ENCODE measurements around the gene RAD51B.

The RAD51B gene

DNA sequence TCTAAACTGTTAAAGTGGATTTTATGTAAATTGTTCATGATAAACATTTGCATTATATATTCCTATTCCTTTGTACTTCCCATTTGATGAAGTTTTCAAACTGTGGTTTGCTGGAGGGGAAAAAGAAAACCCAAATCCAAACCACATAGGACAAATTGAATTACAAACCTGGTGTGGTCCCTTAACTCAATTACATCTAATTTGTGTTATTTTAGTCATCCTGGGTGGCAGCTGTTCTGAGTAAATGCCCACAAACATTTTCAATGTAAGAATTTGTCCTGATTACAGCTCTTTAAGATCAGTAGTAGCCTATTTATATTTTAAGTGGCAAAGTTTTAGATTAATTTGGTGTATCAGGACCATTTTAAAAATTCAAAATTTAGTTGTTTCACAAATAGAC is 153.9 kb downstream of the RAD51B start:
- Mint-ChIP-seq H3K27ac (peak overlapping the region in 1 of 3 experiments; percentile 59), H3K4me1 (peaks cover 57% of the 10 kb centered on the region), H3K27me3 (ENCODE audit: low read depth) (no peaks in the 10 kb centered on the region), H3K4me3 (no peak overlapping the region), H3K36me3 (ENCODE audit: low read depth) (peaks cover 12% of the 10 kb centered on the region), H3K9me3 (peaks cover 4% of the 10 kb centered on the region)
- TF ChIP-seq, protein P1, sequence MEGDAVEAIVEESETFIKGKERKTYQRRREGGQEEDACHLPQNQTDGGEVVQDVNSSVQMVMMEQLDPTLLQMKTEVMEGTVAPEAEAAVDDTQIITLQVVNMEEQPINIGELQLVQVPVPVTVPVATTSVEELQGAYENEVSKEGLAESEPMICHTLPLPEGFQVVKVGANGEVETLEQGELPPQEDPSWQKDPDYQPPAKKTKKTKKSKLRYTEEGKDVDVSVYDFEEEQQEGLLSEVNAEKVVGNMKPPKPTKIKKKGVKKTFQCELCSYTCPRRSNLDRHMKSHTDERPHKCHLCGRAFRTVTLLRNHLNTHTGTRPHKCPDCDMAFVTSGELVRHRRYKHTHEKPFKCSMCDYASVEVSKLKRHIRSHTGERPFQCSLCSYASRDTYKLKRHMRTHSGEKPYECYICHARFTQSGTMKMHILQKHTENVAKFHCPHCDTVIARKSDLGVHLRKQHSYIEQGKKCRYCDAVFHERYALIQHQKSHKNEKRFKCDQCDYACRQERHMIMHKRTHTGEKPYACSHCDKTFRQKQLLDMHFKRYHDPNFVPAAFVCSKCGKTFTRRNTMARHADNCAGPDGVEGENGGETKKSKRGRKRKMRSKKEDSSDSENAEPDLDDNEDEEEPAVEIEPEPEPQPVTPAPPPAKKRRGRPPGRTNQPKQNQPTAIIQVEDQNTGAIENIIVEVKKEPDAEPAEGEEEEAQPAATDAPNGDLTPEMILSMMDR (IDR thresholded peaks at IDR 0.05; ENCODE audit: unreplicated experiment in 3 of 3) = no peak

DNA sequence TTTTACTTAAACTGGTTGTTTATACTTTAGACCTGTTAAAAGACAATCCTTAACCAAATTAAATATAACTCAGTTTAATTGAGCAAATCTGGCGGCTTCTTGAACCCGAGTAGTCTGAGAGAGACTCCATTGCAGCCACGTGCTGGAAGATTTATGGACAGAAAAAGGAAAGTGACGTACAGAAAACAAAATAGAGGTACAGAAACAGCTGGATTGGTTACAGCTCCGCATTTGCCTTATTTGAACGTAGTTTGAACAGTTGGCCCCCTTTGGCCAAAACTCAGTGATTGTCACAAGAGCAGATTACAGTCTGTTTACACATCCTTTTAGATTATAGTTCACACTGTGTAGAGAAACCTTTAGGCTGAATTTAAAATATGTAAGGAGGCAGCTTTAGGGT is 155.9 kb downstream of the RAD51B start:
- H3K9me3 Mint-ChIP-seq = no peaks in the 10 kb centered on the region
- H3K4me3 Mint-ChIP-seq = no peak overlapping the region
- peaks cover 3% of the 10 kb centered on the region for H3K36me3 Mint-ChIP-seq (ENCODE audit: low read depth)
- no peaks in the 10 kb centered on the region for H3K27me3 Mint-ChIP-seq (ENCODE audit: low read depth)
- H3K4me1 Mint-ChIP-seq = peaks cover 65% of the 10 kb centered on the region
- TF ChIP-seq, protein P1 (IDR thresholded peaks at IDR 0.05; ENCODE audit: unreplicated experiment in 3 of 3) = no peak
- H3K27ac Mint-ChIP-seq = peak overlapping the region; percentile 7 to 54 (median 15)

DNA sequence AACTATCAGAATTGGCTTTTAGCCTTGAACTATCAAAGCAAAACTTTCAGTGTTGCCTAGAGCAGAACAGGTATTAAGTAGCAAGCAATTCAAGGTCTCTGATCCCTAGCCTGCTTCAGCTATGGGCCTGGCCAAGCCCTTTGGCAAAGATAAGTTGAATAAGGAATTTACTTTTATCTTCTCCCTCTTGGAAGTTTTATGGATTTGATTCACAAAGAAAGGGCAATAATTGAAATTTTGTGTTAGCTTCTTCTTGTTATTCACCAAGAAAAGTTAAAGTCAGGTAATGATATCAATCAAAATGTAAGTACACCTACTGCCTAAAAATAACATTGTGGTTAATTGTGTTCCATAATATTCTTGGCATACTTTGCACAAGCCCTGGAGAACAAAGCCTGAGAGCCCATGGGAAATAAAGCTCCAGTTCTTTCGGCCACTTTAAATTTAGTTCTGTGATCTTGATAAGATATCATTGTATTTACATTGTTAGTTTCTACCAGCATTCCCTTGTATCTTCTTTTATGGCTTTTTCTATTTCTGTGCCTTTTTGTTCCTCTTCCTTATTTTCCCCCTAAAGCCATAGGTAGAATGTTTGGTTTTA is 158.0 kb downstream of the RAD51B start:
- H3K27ac Mint-ChIP-seq = peak overlapping the region; percentile 65 to 96 (median 94)
- TF ChIP-seq, protein P1 (IDR thresholded peaks at IDR 0.05; ENCODE audit: unreplicated experiment in 3 of 3) = no peak
- peak overlapping the region in 1 of 3 experiments; percentile 19 for H3K4me3 Mint-ChIP-seq
- H3K9me3 Mint-ChIP-seq = no peaks in the 10 kb centered on the region
- H3K4me1 Mint-ChIP-seq = peaks cover 55% of the 10 kb centered on the region
- H3K27me3 Mint-ChIP-seq (ENCODE audit: low read depth) = no peaks in the 10 kb centered on the region
- peaks cover 3% of the 10 kb centered on the region for H3K36me3 Mint-ChIP-seq (ENCODE audit: low read depth)

DNA sequence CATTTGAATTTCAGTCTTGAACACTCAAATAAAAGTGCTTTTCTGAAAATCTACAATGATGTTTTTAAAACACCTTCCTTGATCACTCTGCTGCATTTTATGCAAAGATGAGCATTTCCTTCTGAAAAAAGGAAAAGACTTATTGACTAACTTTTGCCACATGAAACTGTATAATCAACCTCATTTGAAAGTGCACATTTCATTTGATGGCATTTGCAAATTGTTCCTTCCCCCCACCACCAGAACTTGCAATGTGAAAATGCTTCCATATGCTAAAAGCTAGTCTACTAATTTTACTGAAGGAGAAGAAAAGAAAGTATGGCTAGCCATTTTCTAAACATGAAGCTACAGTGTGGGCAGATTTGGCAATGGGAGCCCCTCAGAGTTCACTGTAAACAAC is 159.2 kb downstream of the RAD51B start:
- peaks cover 57% of the 10 kb centered on the region for H3K4me1 Mint-ChIP-seq
- TF ChIP-seq, protein P1 (IDR thresholded peaks at IDR 0.05; ENCODE audit: unreplicated experiment in 3 of 3) = no peak
- H3K36me3 Mint-ChIP-seq (ENCODE audit: low read depth) = peaks cover 3% of the 10 kb centered on the region
- no peak overlapping the region for H3K4me3 Mint-ChIP-seq
- H3K9me3 Mint-ChIP-seq = no peaks in the 10 kb centered on the region
- peak overlapping the region; percentile 60 to 96 (median 75) for H3K27ac Mint-ChIP-seq
- no peaks in the 10 kb centered on the region for H3K27me3 Mint-ChIP-seq (ENCODE audit: low read depth)

DNA sequence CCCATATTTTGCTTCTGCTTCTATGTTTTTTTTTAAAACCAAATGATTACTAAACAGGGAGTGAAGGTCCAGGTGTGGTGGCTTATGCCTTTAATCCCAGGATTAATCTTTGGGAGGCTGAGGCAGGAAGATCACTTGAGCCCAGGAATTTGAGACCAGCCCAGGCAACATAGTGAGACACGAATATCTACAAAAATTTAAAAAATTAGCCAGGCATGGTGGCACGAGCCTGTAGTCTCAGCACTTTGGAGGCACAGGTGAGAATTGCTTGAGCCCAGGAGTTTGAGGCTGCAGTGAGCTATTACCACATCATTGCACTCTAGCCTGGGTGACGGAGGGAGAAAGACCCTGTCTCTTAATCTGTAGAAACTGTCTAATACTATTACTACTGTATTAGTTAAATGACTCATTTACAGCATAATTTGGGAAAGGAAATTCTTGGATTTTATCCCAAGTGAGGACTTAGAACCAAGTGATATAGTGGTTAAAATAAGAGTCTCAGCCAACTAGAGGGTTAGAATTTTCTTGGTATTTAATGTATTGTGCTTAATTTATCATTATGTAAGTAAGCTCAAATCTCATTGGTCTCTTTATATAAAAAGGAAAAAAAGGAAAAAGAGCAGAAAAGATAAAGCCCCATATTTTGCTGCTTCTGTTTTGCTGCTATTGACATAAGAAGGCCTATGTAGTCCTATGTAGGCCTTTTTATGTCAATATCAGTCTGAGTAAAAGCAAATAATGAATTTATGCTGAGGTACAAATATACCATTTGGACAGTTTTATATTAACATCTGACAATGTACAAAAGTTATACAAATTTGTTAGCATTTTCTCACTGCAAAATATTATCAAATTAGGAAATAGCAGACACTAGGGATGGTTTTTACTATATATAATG is 163.4 kb downstream of the RAD51B start:
- no peaks in the 10 kb centered on the region for H3K36me3 Mint-ChIP-seq (ENCODE audit: low read depth)
- no peak overlapping the region for H3K4me3 Mint-ChIP-seq
- TF ChIP-seq, protein P1 (IDR thresholded peaks at IDR 0.05; ENCODE audit: unreplicated experiment in 3 of 3) = no peak
- H3K27ac Mint-ChIP-seq = peak overlapping the region; percentile 18 to 99 (median 76)
- no peaks in the 10 kb centered on the region for H3K9me3 Mint-ChIP-seq
- H3K4me1 Mint-ChIP-seq = peaks cover 60% of the 10 kb centered on the region
- H3K27me3 Mint-ChIP-seq (ENCODE audit: low read depth) = no peaks in the 10 kb centered on the region

Data from nephron (organoid).